ENCODE data around the gene VGLL4.

The VGLL4 gene

DNA sequence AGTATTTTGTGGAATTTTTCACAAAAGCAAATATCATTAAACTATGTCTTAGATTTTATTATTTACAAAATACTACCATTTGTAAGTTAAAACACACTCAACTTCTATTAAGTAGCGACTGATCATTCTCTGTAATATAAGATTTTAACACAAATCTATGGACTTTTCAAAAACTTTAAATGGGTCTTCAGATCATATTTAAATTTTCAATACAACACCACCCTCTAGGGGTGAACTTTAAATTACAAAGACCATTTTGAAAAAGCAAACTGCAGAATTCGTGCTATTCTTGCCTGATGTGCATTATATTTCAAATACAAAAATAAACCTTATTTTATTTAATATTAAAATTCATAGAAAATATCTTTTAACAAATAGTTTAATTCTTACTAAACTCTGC, 8.2 kb upstream of the VGLL4 start:
- Histone ChIP-seq H2BK120ac (ENCODE audit: insufficient read depth, low read length, poor library complexity) (no peak overlapping the region), H3K79me2 (ENCODE audit: control insufficient read depth, insufficient read depth, low read length, poor library complexity) (no peaks in the 10 kb centered on the region), H3K27me3 (ENCODE audit: insufficient read depth, low read length) (no peaks in the 10 kb centered on the region), H3K4ac (ENCODE audit: low read depth, low read length) (no peak overlapping the region), H4K91ac (ENCODE audit: low read depth, low read length) (no peak overlapping the region), H3K4me3 (ENCODE audit: low read depth, low read length) (no peak overlapping the region), H2BK5ac (ENCODE audit: low read depth, low read length, poor library complexity) (no peak overlapping the region), H3K79me1 (ENCODE audit: low read length) (no peaks in the 10 kb centered on the region), H3K4me1 (ENCODE audit: control insufficient read depth in 1 of 2, insufficient read depth in 2 of 2, low read length in 2 of 2) (no peaks in the 10 kb centered on the region), H3K18ac (ENCODE audit: low read length) (no peak overlapping the region), H2BK12ac (ENCODE audit: low read length) (no peak overlapping the region), H3K36me3 (ENCODE audit: control insufficient read depth in 1 of 2, insufficient read depth in 2 of 2, low read length in 2 of 2) (no peaks in the 10 kb centered on the region), H2AK5ac (ENCODE audit: low read length) (no peak overlapping the region), H3K14ac (ENCODE audit: low read length) (no peak overlapping the region), H3K23ac (ENCODE audit: low read length) (no peak overlapping the region), H3K9ac (ENCODE audit: low read length) (no peak overlapping the region), H3K4me2 (ENCODE audit: low read length) (no peak overlapping the region), H3K9me3 (ENCODE audit: insufficient read depth, low read depth, low read length) (no peaks in the 10 kb centered on the region), H4K8ac (ENCODE audit: low read depth, low read length) (no peak overlapping the region), H3K27ac (ENCODE audit: low read depth, low read length) (no peak overlapping the region), H4K12ac (ENCODE audit: low read depth, low read length) (no peak overlapping the region), H2AFZ (ENCODE audit: insufficient read depth, low read length, poor library complexity) (no peak overlapping the region)
- peak in 1 of 2 donors; percentile 75 for DNase-seq
- WGBS (ENCODE audit: extremely low coverage, insufficient coverage, insufficient read length), result no CpG with 5 or more reads among the region's 2 CpGs

DNA sequence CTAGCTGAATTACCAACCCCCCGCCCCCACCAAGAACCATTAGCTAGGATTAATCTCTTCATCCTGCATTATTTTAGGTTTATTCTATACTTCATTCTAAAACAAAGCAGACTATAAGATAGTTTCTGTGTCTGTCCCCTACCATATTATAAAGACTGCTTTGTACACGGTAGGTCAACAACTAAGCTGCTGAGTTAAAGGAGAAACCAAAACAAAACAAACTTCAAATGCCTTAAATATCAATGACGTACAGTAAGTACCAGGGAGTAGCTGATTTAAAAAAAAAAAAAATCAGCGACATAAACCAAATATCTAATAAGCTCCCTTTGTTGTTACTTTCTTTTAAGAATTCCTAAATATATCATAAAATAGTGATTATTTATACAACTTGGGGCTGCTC, 7.8 kb upstream of the VGLL4 start:
- H3K4me3 ChIP-seq (ENCODE audit: low read depth, low read length), result no peak overlapping the region
- H3K36me3 ChIP-seq (ENCODE audit: control insufficient read depth in 1 of 2, insufficient read depth in 2 of 2, low read length in 2 of 2), result no peaks in the 10 kb centered on the region
- H3K79me1 ChIP-seq (ENCODE audit: low read length), result no peaks in the 10 kb centered on the region
- no peak overlapping the region for H2BK12ac ChIP-seq (ENCODE audit: low read length)
- H3K27ac ChIP-seq (ENCODE audit: low read depth, low read length), result no peak overlapping the region
- WGBS (ENCODE audit: extremely low coverage, insufficient coverage, insufficient read length), result no CpG with 5 or more reads among the region's 4 CpGs
- no peak overlapping the region for H2AFZ ChIP-seq (ENCODE audit: insufficient read depth, low read length, poor library complexity)
- no peak overlapping the region for H3K23ac ChIP-seq (ENCODE audit: low read length)
- H3K4me2 ChIP-seq (ENCODE audit: low read length), result no peak overlapping the region
- no peak for DNase-seq
- H2AK5ac ChIP-seq (ENCODE audit: low read length), result no peak overlapping the region
- H2BK5ac ChIP-seq (ENCODE audit: low read depth, low read length, poor library complexity), result no peak overlapping the region
- no peak overlapping the region for H3K18ac ChIP-seq (ENCODE audit: low read length)
- H3K9ac ChIP-seq (ENCODE audit: low read length), result no peak overlapping the region
- no peaks in the 10 kb centered on the region for H3K4me1 ChIP-seq (ENCODE audit: control insufficient read depth in 1 of 2, insufficient read depth in 2 of 2, low read length in 2 of 2)
- H4K12ac ChIP-seq (ENCODE audit: low read depth, low read length), result no peak overlapping the region
- no peaks in the 10 kb centered on the region for H3K79me2 ChIP-seq (ENCODE audit: control insufficient read depth, insufficient read depth, low read length, poor library complexity)
- H4K8ac ChIP-seq (ENCODE audit: low read depth, low read length), result no peak overlapping the region
- no peak overlapping the region for H2BK120ac ChIP-seq (ENCODE audit: insufficient read depth, low read length, poor library complexity)
- no peak overlapping the region for H4K91ac ChIP-seq (ENCODE audit: low read depth, low read length)
- no peak overlapping the region for H3K4ac ChIP-seq (ENCODE audit: low read depth, low read length)
- no peak overlapping the region for H3K14ac ChIP-seq (ENCODE audit: low read length)
- no peaks in the 10 kb centered on the region for H3K9me3 ChIP-seq (ENCODE audit: insufficient read depth, low read depth, low read length)
- H3K27me3 ChIP-seq (ENCODE audit: insufficient read depth, low read length), result no peaks in the 10 kb centered on the region

DNA sequence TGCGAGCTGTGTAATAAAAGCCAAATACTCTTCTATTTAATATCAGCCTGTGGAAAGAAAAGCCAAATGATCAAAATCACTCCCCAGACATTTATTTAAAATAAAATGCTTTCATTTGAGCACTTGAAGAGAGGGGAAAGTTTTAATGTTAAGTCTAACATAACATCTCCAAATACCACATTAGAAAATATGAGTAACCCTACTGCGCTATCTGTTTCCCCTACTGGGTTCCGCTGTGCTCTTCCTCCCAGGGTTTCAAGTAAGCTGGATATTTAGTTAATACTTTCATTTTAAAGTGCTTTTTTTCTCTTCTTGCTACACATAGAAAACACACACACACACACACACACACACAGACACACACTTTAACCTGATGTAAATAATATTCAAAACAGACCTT, 6.7 kb upstream of the VGLL4 start:
- Histone ChIP-seq H3K18ac (ENCODE audit: low read length) (no peak overlapping the region), H4K91ac (ENCODE audit: low read depth, low read length) (no peak overlapping the region), H3K23ac (ENCODE audit: low read length) (no peak overlapping the region), H3K14ac (ENCODE audit: low read length) (no peak overlapping the region), H3K4me1 (ENCODE audit: control insufficient read depth in 1 of 2, insufficient read depth in 2 of 2, low read length in 2 of 2) (no peaks in the 10 kb centered on the region), H3K9ac (ENCODE audit: low read length) (no peak overlapping the region), H3K4me2 (ENCODE audit: low read length) (no peak overlapping the region), H2BK12ac (ENCODE audit: low read length) (no peak overlapping the region), H3K36me3 (ENCODE audit: control insufficient read depth in 1 of 2, insufficient read depth in 2 of 2, low read length in 2 of 2) (no peaks in the 10 kb centered on the region), H3K79me1 (ENCODE audit: low read length) (no peaks in the 10 kb centered on the region), H2BK5ac (ENCODE audit: low read depth, low read length, poor library complexity) (no peak overlapping the region), H3K79me2 (ENCODE audit: control insufficient read depth, insufficient read depth, low read length, poor library complexity) (no peaks in the 10 kb centered on the region), H3K4me3 (ENCODE audit: low read depth, low read length) (no peak overlapping the region), H3K27ac (ENCODE audit: low read depth, low read length) (no peak overlapping the region), H3K27me3 (ENCODE audit: insufficient read depth, low read length) (no peaks in the 10 kb centered on the region), H2AFZ (ENCODE audit: insufficient read depth, low read length, poor library complexity) (no peak overlapping the region), H3K9me3 (ENCODE audit: insufficient read depth, low read depth, low read length) (no peaks in the 10 kb centered on the region), H2AK5ac (ENCODE audit: low read length) (no peak overlapping the region), H4K8ac (ENCODE audit: low read depth, low read length) (no peak overlapping the region), H3K4ac (ENCODE audit: low read depth, low read length) (no peak overlapping the region), H2BK120ac (ENCODE audit: insufficient read depth, low read length, poor library complexity) (no peak overlapping the region), H4K12ac (ENCODE audit: low read depth, low read length) (no peak overlapping the region)
- no CpG with 5 or more reads among the region's 3 CpGs for WGBS (ENCODE audit: extremely low coverage, insufficient coverage, insufficient read length)
- no peak for DNase-seq

GRCh38 chr3:11648735-11649134, 5.0 kb upstream of the VGLL4 start:
- no peak overlapping the region for H2AFZ ChIP-seq (ENCODE audit: insufficient read depth, low read length, poor library complexity)
- H2AK5ac ChIP-seq (ENCODE audit: low read length), result no peak overlapping the region
- no peak for DNase-seq
- no peak overlapping the region for H2BK12ac ChIP-seq (ENCODE audit: low read length)
- H3K14ac ChIP-seq (ENCODE audit: low read length), result no peak overlapping the region
- no peak overlapping the region for H2BK5ac ChIP-seq (ENCODE audit: low read depth, low read length, poor library complexity)
- WGBS (ENCODE audit: extremely low coverage, insufficient coverage, insufficient read length), result no CpG with 5 or more reads among the region's 1 CpG
- no peaks in the 10 kb centered on the region for H3K9me3 ChIP-seq (ENCODE audit: insufficient read depth, low read depth, low read length)
- no peak overlapping the region for H3K4me2 ChIP-seq (ENCODE audit: low read length)
- no peaks in the 10 kb centered on the region for H3K79me2 ChIP-seq (ENCODE audit: control insufficient read depth, insufficient read depth, low read length, poor library complexity)
- no peaks in the 10 kb centered on the region for H3K4me1 ChIP-seq (ENCODE audit: control insufficient read depth in 1 of 2, insufficient read depth in 2 of 2, low read length in 2 of 2)
- H3K4ac ChIP-seq (ENCODE audit: low read depth, low read length), result no peak overlapping the region
- H3K23ac ChIP-seq (ENCODE audit: low read length), result no peak overlapping the region
- no peak overlapping the region for H4K12ac ChIP-seq (ENCODE audit: low read depth, low read length)
- no peak overlapping the region for H3K18ac ChIP-seq (ENCODE audit: low read length)
- H3K27me3 ChIP-seq (ENCODE audit: insufficient read depth, low read length), result no peaks in the 10 kb centered on the region
- no peak overlapping the region for H3K4me3 ChIP-seq (ENCODE audit: low read depth, low read length)
- no peak overlapping the region for H4K91ac ChIP-seq (ENCODE audit: low read depth, low read length)
- no peaks in the 10 kb centered on the region for H3K79me1 ChIP-seq (ENCODE audit: low read length)
- H3K36me3 ChIP-seq (ENCODE audit: control insufficient read depth in 1 of 2, insufficient read depth in 2 of 2, low read length in 2 of 2), result no peaks in the 10 kb centered on the region
- H3K9ac ChIP-seq (ENCODE audit: low read length), result no peak overlapping the region
- no peak overlapping the region for H4K8ac ChIP-seq (ENCODE audit: low read depth, low read length)
- H2BK120ac ChIP-seq (ENCODE audit: insufficient read depth, low read length, poor library complexity), result no peak overlapping the region
- H3K27ac ChIP-seq (ENCODE audit: low read depth, low read length), result no peak overlapping the region
